HepG2 (cell line): ENCODE measurements around the gene TXNRD2. TPM values are rescaled to one million over a fixed set of nuclear protein-coding genes. Genes with fewer than 3 reads are reported as not detected.
"Not testable (repeated sequence)": the region's sequence is repeated elsewhere in the genome, so short reads cannot be mapped to it uniquely, and the experiment has no call there.

Source experiments
- ATAC-seq: fragments of 200-7000 bp; cut with Tn5 transposase; 3 replicates; pipeline ENCODE4 v1.9.1; 2020; ENCODE audit warnings: mild to moderate bottlenecking, moderate library complexity
- BruUV-seq: library from RNA; stranded (reverse); fragments of 400-500 nt; replicated peaks from 2 replicates; lab custom pipeline; 2021; lab: Mats Ljungman, UMichigan
- CTCF ChIA-PET: fragments of 300-600 bp; formaldehyde crosslinking; extraction: SDS; loops from one replicate; lab custom pipeline; 2021; ENCODE audit warnings: low total read pairs, inconsistent platforms, low intra/inter-chr PET ratio; lab: Yijun Ruan, JAX
- POLR2A ChIA-PET: fragments of 350-600 bp; sonication (Branson Sonifier 250); formaldehyde crosslinking; loops from one replicate; lab custom pipeline; 2020; ENCODE audit warnings: antibody characterized with exemption, inconsistent platforms; lab: Yijun Ruan, JAX
- DNase-seq: peaks from one replicate; pipeline ENCODE4 v3.0.0-alpha.2; 2015; ENCODE audit warnings: low spot score
- FAIRE-seq: peaks from 3 replicates; lab custom pipeline; 2011; peaks lifted over from hg19 to GRCh38; lab: Jason Lieb, UNC
- H2AFZ ChIP-seq: one replicate; pipeline ENCODE4 v1.6.1; 2011; ENCODE audit warnings: low read length, inconsistent platforms
- H3K27ac ChIP-seq: fragments of 300-600 bp; 3 replicates; pipeline ENCODE4 v1.8.0; 2011; ENCODE audit warnings: mixed run types, mild to moderate bottlenecking, mixed read lengths, low read length, inconsistent platforms; ENCODE audit not compliant: insufficient read depth; ENCODE audit errors: extremely low read length
- H3K27me3 ChIP-seq, 2 experiments: fragments of 200-600 bp in 1 of 2; 2 replicates in 1 of 2; 3 replicates in 1 of 2; pipeline versions ENCODE4 v1.6.0 to v1.8.0; 2011; ENCODE audit warnings: low read length in 2 of 2, mild to moderate bottlenecking in 2 of 2, moderate library complexity in 2 of 2, inconsistent platforms in 1 of 2; ENCODE audit not compliant: insufficient read depth in 2 of 2, control insufficient read depth in 1 of 2
- H3K36me3 ChIP-seq, 2 experiments: fragments of 200-600 bp in 1 of 2; replicated peaks in 1 of 2; 2 replicates in 1 of 2; 3 replicates in 1 of 2; pipeline versions ENCODE4 v1.5.1 to v1.8.0; 2011; ENCODE audit warnings: low read length in 2 of 2, inconsistent platforms in 1 of 2; ENCODE audit not compliant: insufficient read depth in 2 of 2, control insufficient read depth in 1 of 2
- H3K4me1 ChIP-seq: 2 replicates; pipeline ENCODE4 v1.5.1; 2012; ENCODE audit warnings: low read length, inconsistent platforms; ENCODE audit not compliant: insufficient read depth
- H3K4me2 ChIP-seq: 2 replicates; pipeline ENCODE4 v1.6.0; 2011; ENCODE audit warnings: low read depth, low read length, inconsistent platforms
- H3K4me3 ChIP-seq, 3 experiments: fragments of 200-600 bp in 1 of 3; sonication (generic), shearing (Covaris generic) in 1 of 3; replicated peaks in 1 of 3; 2 replicates each; pipeline ENCODE4 v1.5.1; 2011 to 2016; ENCODE audit warnings: low read length in 3 of 3, inconsistent platforms in 2 of 3, low read depth in 2 of 3, mild to moderate bottlenecking in 2 of 3, control low read depth in 1 of 3, mixed read lengths in 1 of 3; ENCODE audit not compliant: insufficient read depth in 1 of 3
- H3K79me2 ChIP-seq: one replicate; pipeline ENCODE4 v1.6.1; 2011; ENCODE audit warnings: low read length, inconsistent platforms; ENCODE audit not compliant: insufficient read depth
- H3K9ac ChIP-seq: 2 replicates; pipeline ENCODE4 v1.6.0; 2011; ENCODE audit warnings: mild to moderate bottlenecking, low read depth, low read length, inconsistent platforms; ENCODE audit not compliant: insufficient read depth
- H3K9me3 ChIP-seq: 2 replicates; pipeline ENCODE4 v1.5.1; 2012; ENCODE audit warnings: mild to moderate bottlenecking, low read length
- H4K20me1 ChIP-seq: 2 replicates; pipeline ENCODE4 v1.6.0; 2011; ENCODE audit warnings: inconsistent platforms, mild to moderate bottlenecking, low read length, moderate library complexity; ENCODE audit not compliant: insufficient read depth
- BRF2 ChIP-seq: sonication (generic); formaldehyde crosslinking; IDR thresholded peaks from 2 replicates; pipeline ENCODE4 v1.8.1; 2022; ENCODE audit warnings: mild to moderate bottlenecking, missing genetic modification reagents
- FOSL2 ChIP-seq: sonication (generic); formaldehyde crosslinking; IDR thresholded peaks from 2 replicates; pipeline ENCODE4 v1.4.0; 2020; ENCODE audit warnings: missing genetic modification reagents
- MLX ChIP-seq: IDR thresholded peaks from 2 replicates; pipeline ENCODE4 v1.6.1; 2016
- ZNF770 ChIP-seq: sonication (generic); formaldehyde crosslinking; IDR thresholded peaks from 2 replicates; pipeline ENCODE4 v1.5.0; 2020; ENCODE audit warnings: mild to moderate bottlenecking, missing genetic modification reagents
- WGBS: methylation state at CpG from one replicate; pipeline ENCODE4 v1.1.6; 2017; ENCODE audit warnings: low lambda C conversion rate; 5-methylcytosine and 5-hydroxymethylcytosine counted together
- in situ Hi-C: cut with HindIII; loops from 2 replicates; pipeline ENCODE4 v1.10.0; 2017; ENCODE audit warnings: low pct_unique_long_range_greater_than_20kb; ENCODE audit not compliant: extremely low pct_ligation_motif_present
- intact Hi-C: fragments of 100-400 bp; cut with micrococcal nuclease; formaldehyde crosslinking; loops from one replicate; pipeline ENCODE4 v1.10.0; 2022; ENCODE audit not compliant: unreplicated experiment
- polyA plus RNA-seq, 8 experiments: library from polyadenylated mRNA; depleted of rRNA in 3 of 8; stranded (reverse) in 7 of 8; unstranded in 1 of 8; fragments of >200 nt; fragmentation: Illumina TruSeq in 4 of 8; extraction: Trizol in 4 of 8; gene quantifications; 2 replicates each; pipeline versions ENCODE4 v1.2.1 to v1.2.3, GENCODE V29; 2011 to 2016; ENCODE audit warnings: low read depth in 4 of 8, missing spikeins in 1 of 8, mixed read lengths in 1 of 8; ENCODE audit not compliant: insufficient read depth in 1 of 8
- total RNA-seq, 5 experiments: library from RNA; depleted of rRNA; stranded (reverse); fragments of >200 nt; fragmentation: Illumina TruSeq; extraction: Trizol; gene quantifications; 2 replicates each; pipeline ENCODE4 v1.2.3, GENCODE V29; 2016; ENCODE audit warnings: low read depth in 1 of 5

The TXNRD2 gene
- total and polyA plus RNA-seq, 2 of the 13 experiments (the other 11 are each of a cell fraction or from before 2014, with no cell fraction given), result 17.5 to 18.6 TPM

- Histone ChIP-seq H3K9ac (no peak overlapping the region), H4K20me1 (no peaks in the 10 kb centered on the region), H3K4me2 (no peak overlapping the region), H2AFZ (no peak overlapping the region), H3K27ac (no peak overlapping the region), H3K4me1 (peaks cover 4% of the 10 kb centered on the region), H3K36me3 (no peaks in the 10 kb centered on the region), H3K9me3 (no peaks in the 10 kb centered on the region), H3K4me3 (no peak overlapping the region), H3K79me2 (no peaks in the 10 kb centered on the region), H3K27me3 (no peaks in the 10 kb centered on the region)
- no peak for DNase-seq
- ATAC-seq, result no peak
- ChIA-PET CTCF (no interaction called here), POLR2A (interaction anchor here (1.4 kb wide), 1 partner anchor 8 kb away, joined by 3 read pairs; no protein-coding TSS in a partner anchor)
- TF ChIP-seq MLX (no peak), FOSL2 (no peak), BRF2 (CRISPR knock-in tag) (no peak)
- intact Hi-C loops, result no loop called here
- BruUV-seq, result no TSS peak
- no peak for FAIRE-seq
- in situ Hi-C loops, result no loop called here
- 97% methylated on average over 7 of the region's 7 CpGs for WGBS
Observed at GRCh38 chr22:19832476-19833108, 109.0 kb downstream of the TXNRD2 start.

- H3K4me1 ChIP-seq, result peaks cover 10% of the 10 kb centered on the region
- 97% methylated on average over 3 of the region's 3 CpGs for WGBS
- BruUV-seq, in situ Hi-C loops, H2AFZ ChIP-seq, H3K9me3 ChIP-seq, H3K9ac ChIP-seq, H3K27me3 ChIP-seq, H3K36me3 ChIP-seq, H3K27ac ChIP-seq, ATAC-seq, H3K4me2 ChIP-seq, H4K20me1 ChIP-seq, CTCF ChIA-PET, H3K4me3 ChIP-seq, intact Hi-C loops, H3K79me2 ChIP-seq, DNase-seq, FAIRE-seq: not testable (repeated sequence)
- peak; percentile 58; the same call in 1 of the 2 replicates for TF ChIP-seq ZNF770
- POLR2A ChIA-PET, result interaction anchor here (1.4 kb wide), 1 partner anchor 8 kb away, joined by 3 read pairs; no protein-coding TSS in a partner anchor
Observed at GRCh38 chr22:19831979-19832378, 109.6 kb downstream of the TXNRD2 start.
